Gastrocnemius medialis (tissue), 4 donors: Measurements from ENCODE around the gene SKAP2. TPM values are rescaled to one million over a fixed set of nuclear protein-coding genes. Genes with fewer than 3 reads are reported as not detected.

Experiments
- ATAC-seq, 2 donors: fragments of 150-250 bp; one replicate each; pipeline ENCODE4 v1.9.1; 2016
- DNase-seq, 2 donors: peaks; one replicate each; pipeline ENCODE4 v3.0.0-alpha.2; 2019
- H3K27ac ChIP-seq, 4 donors: fragments of 200-600 bp; sonication (generic); 1 replicate in 1 of 4; 2 replicates in 3 of 4; pipeline ENCODE4 v1.5.1; 2016 to 2018; ENCODE audit warnings: mild to moderate bottlenecking in 2 of 4, moderate library complexity in 1 of 4
- H3K27me3 ChIP-seq, 3 donors: fragments of 200-600 bp; sonication (generic) in 2 of 3; 1 replicate in 1 of 3; 2 replicates in 2 of 3; pipeline versions ENCODE4 v1.5.1 to v1.6.0; 2016 to 2019; ENCODE audit warnings: mild to moderate bottlenecking in 1 of 3, moderate library complexity in 1 of 3
- H3K36me3 ChIP-seq, 2 donors: fragments of 200-600 bp; sonication (generic) in 1 of 2; one replicate each; pipeline ENCODE4 v1.5.1; 2017 to 2018
- H3K4me1 ChIP-seq, 2 donors: fragments of 200-600 bp; sonication (generic) in 1 of 2; one replicate each; pipeline ENCODE4 v1.5.1; 2016 to 2017; ENCODE audit warnings: mild to moderate bottlenecking in 2 of 2
- H3K4me3 ChIP-seq, 4 donors: fragments of 200-600 bp; sonication (generic) in 3 of 4; 1 replicate in 1 of 4; 2 replicates in 3 of 4; pipeline ENCODE4 v1.5.1; 2016 to 2019; ENCODE audit warnings: mild to moderate bottlenecking in 2 of 4
- H3K9me3 ChIP-seq, 3 donors: fragments of 200-600 bp; sonication (generic) in 2 of 3; 1 replicate in 1 of 3; 2 replicates in 2 of 3; pipeline ENCODE4 v1.5.1; 2016 to 2019
- POLR2A ChIP-seq, 2 donors: fragments of 450-650 bp; IDR thresholded peaks; one replicate each; pipeline ENCODE4 v1.6.1; 2017; ENCODE audit warnings: antibody characterized with exemption in 2 of 2, mild to moderate bottlenecking in 2 of 2, moderate library complexity in 2 of 2
- in situ Hi-C, 4 donors: fragments of 200-750 bp; cut with MboI; loops; one replicate each; pipeline versions ENCODE4 v1.15.0 to v1.8.0; 2017; ENCODE audit warnings: low sequenced_read_pairs in 4 of 4
- intact Hi-C: fragments of 100-400 bp; cut with DNase I; formaldehyde crosslinking; loops from one replicate; pipeline ENCODE4 v1.15.1; 2023; ENCODE audit warnings: low total_unique reads
- total RNA-seq, 4 donors: library from RNA; depleted of rRNA; stranded (reverse); fragments of >200 nt; gene quantifications; one replicate each; pipeline versions ENCODE4 v1.1.0 to v1.2.3, GENCODE V29; 2016
- TF ChIP-seq, protein P1 (sequence below), 5 experiments: fragments of 450-650 bp in 3 of 5; fragments of 200-600 bp in 2 of 5; sonication (generic) in 2 of 5; IDR thresholded peaks in 4 of 5; conservative IDR thresholded peaks in 1 of 5; 1 replicate in 4 of 5; 2 replicates in 1 of 5; pipeline ENCODE4 v1.5.1; 2016 to 2019; ENCODE audit warnings: antibody characterized with exemption in 5 of 5, mild to moderate bottlenecking in 3 of 5, moderate library complexity in 3 of 5

SKAP2 gene, protein sequence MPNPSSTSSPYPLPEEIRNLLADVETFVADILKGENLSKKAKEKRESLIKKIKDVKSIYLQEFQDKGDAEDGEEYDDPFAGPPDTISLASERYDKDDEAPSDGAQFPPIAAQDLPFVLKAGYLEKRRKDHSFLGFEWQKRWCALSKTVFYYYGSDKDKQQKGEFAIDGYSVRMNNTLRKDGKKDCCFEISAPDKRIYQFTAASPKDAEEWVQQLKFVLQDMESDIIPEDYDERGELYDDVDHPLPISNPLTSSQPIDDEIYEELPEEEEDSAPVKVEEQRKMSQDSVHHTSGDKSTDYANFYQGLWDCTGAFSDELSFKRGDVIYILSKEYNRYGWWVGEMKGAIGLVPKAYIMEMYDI
- 10 to 100 TPM in 3 of 4 donors, 1 to 10 TPM in 1; 6.1 to 23.5 (median 17.1) TPM for total RNA-seq

DNA sequence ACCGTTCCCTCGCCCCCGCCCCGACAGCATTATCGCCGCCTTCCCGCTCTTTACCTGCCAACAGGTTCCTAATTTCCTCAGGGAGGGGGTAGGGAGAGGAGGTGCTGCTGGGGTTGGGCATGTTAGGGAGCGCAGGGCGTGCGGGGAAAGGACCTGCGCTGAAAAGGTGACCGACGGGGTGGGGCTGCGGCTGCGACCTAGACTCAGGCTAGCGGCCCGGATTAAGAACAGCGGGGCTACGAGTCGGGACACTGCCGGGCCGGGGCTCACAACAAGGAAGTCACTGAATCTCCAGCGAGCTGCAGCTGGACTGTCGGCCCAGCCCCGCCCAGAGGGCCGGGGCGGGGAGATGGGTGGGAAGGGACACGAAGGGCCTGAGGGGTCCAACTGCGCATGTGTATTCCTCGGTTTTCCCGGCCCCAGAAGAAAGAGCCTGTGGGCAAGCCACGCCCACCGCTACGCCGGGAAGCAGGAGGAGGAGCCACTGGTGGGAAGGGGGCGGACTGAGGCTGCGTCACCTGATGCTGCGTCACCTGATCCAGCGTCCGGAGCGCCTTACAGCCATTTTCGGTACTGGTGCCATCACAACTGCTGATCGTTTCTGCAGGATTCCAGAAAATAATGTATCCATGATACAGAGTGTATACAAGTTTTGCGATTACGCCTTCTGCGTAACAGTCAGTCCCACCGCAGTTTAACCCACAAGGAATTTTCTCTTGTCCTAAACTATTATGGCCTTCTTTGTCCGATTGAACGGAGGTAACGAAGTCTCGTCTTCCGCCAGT lies at the start of gene SKAP2:
TSS of gene SKAP2 (minus strand) at position 282 of the 785 bp plus-strand sequence. CDS start at position 121, 161 bp downstream.
- no peaks in the 10 kb centered on the region for H3K9me3 ChIP-seq
- peak within 1 kb of the TSS; percentile 79 to 89 (median 87) for H3K27ac ChIP-seq
- ATAC-seq, result peak; percentile 97 to 98
- peak within 1 kb of the TSS; percentile 67 to 83 (median 72) for H3K4me3 ChIP-seq
- intact Hi-C loops, result loop anchor here (1.0 to 10.0 kb wide), 5 partner anchors 232 to 1002 kb away; partner anchors contain the start of genes CBX3, HNRNPA2B1 and HOXA4
- H3K4me1 ChIP-seq, result no peaks in the 10 kb centered on the region
- in situ Hi-C loops, result loop anchor here in 3 of 4 donors (25.0 kb wide), 2 partner anchors 652 to 1002 kb away; partner anchors contain the start of genes CBX3 (in 1 of the 3) and HNRNPA2B1 (in 1 of the 3)
- TF ChIP-seq, protein P1, sequence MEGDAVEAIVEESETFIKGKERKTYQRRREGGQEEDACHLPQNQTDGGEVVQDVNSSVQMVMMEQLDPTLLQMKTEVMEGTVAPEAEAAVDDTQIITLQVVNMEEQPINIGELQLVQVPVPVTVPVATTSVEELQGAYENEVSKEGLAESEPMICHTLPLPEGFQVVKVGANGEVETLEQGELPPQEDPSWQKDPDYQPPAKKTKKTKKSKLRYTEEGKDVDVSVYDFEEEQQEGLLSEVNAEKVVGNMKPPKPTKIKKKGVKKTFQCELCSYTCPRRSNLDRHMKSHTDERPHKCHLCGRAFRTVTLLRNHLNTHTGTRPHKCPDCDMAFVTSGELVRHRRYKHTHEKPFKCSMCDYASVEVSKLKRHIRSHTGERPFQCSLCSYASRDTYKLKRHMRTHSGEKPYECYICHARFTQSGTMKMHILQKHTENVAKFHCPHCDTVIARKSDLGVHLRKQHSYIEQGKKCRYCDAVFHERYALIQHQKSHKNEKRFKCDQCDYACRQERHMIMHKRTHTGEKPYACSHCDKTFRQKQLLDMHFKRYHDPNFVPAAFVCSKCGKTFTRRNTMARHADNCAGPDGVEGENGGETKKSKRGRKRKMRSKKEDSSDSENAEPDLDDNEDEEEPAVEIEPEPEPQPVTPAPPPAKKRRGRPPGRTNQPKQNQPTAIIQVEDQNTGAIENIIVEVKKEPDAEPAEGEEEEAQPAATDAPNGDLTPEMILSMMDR (IDR thresholded peaks at IDR 0.05 in 4 of 5, conservative IDR thresholded peaks at IDR 0.05 in 1 of 5), result no peak
- TF ChIP-seq POLR2A (IDR thresholded peaks at IDR 0.05), result peak; percentile 75 to 85
- peak; percentile 94 to 96 for DNase-seq
- H3K36me3 ChIP-seq, result no peaks in the 10 kb centered on the region
- H3K27me3 ChIP-seq, result peaks cover 28 to 42% (median 33%) of the 10 kb centered on the region in 3 donors

DNA sequence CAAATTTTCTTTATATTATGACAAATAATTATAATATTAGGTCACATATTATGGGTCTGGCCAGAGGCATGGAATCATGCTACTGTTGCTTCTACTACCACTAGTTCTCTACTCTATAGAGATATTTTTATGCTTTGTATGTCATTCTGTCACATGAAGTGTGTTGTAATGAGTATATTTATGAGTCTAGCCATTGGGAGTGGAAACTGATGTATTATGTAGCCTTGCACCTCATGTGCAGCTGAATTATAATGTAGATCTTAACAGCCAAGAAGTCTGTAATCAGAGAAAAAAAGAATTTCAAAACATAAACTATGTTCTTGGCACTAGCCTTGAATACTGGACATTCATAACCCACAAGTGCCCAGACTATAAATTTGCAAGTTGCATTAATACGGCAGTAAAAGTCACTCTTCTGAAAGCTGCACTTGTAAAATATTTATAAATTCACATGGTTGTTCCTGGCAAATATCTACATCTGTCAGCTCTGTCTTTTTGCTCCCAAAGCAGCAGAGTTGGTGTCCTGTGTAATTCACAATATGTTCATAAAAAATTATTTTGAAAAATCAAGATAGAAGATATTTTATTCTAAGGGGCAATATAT lies 48.6 kb upstream of the SKAP2 start:
- no peak for DNase-seq
- H3K27ac ChIP-seq, result peak overlapping the region in 1 of 4 donors; percentile 66
- in situ Hi-C loops (no loop called here), intact Hi-C loops (no loop called here)
- no peaks in the 10 kb centered on the region for H3K9me3 ChIP-seq
- peak; percentile 65 to 89 for ATAC-seq
- H3K4me1 ChIP-seq, result peaks cover 0 to 6% of the 10 kb centered on the region in 2 donors
- no peak for TF ChIP-seq POLR2A (IDR thresholded peaks at IDR 0.05)
- TF ChIP-seq, protein P1 (IDR thresholded peaks at IDR 0.05 in 4 of 5, conservative IDR thresholded peaks at IDR 0.05 in 1 of 5), result no peak
- H3K4me3 ChIP-seq, result no peak overlapping the region
- H3K27me3 ChIP-seq, result no peaks in the 10 kb centered on the region
- H3K36me3 ChIP-seq, result no peaks in the 10 kb centered on the region

DNA sequence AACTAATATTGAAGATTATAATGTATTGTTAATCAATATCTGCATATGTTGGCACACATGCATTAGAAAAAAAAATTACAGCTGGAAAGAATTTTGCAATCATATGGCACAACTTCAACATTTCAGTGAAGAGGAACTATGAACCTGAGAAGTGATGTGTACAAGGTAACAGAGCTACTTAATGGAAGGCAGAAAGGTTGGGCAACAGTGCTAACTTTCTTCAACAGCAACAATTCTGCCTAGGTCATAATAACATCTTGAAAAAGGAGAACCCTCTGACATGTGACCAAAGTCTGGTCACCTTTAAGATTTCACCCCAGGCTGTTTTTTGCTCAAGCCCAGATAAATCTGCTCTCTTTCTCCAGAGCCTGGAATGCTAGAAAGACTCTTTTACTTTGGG lies 47.9 kb upstream of the SKAP2 start:
- H3K27ac ChIP-seq, result peak overlapping the region in 1 of 4 donors; percentile 66
- in situ Hi-C loops (no loop called here), intact Hi-C loops (no loop called here)
- DNase-seq (no peak), ATAC-seq (peak in 1 of 2 donors; percentile 33)
- H3K9me3 ChIP-seq, result no peaks in the 10 kb centered on the region
- no peaks in the 10 kb centered on the region for H3K27me3 ChIP-seq
- H3K4me3 ChIP-seq, result no peak overlapping the region
- TF ChIP-seq, protein P1 (IDR thresholded peaks at IDR 0.05 in 4 of 5, conservative IDR thresholded peaks at IDR 0.05 in 1 of 5), result no peak
- no peak for TF ChIP-seq POLR2A (IDR thresholded peaks at IDR 0.05)
- no peaks in the 10 kb centered on the region for H3K36me3 ChIP-seq
- H3K4me1 ChIP-seq, result peaks cover 0 to 6% of the 10 kb centered on the region in 2 donors

DNA sequence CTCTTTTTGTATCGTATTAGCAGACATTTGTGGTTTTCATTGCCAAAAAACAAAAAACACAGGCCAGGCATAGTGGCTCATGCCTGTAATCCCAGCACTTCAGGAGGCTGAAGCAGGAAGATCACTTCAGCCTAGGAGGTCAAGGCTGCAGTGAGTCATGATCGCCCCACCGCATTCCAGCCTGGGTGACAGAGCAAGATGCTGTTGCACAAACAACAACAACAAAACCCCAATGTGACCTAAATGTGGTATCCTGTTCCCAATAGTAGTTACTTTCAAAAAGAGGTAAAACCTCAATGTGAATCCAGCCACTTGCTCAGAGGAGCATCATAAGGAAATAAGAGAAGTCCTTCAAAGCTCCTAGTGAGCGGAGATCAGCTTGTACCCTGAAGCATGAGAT lies 45.8 kb upstream of the SKAP2 start:
- TF ChIP-seq, protein P1 (IDR thresholded peaks at IDR 0.05 in 4 of 5, conservative IDR thresholded peaks at IDR 0.05 in 1 of 5), result no peak
- no peak for TF ChIP-seq POLR2A (IDR thresholded peaks at IDR 0.05)
- H3K36me3 ChIP-seq, result no peaks in the 10 kb centered on the region
- in situ Hi-C loops (no loop called here), intact Hi-C loops (no loop called here)
- ATAC-seq, result no peak
- H3K4me3 ChIP-seq, result no peak overlapping the region
- peaks cover 0 to 6% of the 10 kb centered on the region in 2 donors for H3K4me1 ChIP-seq
- no peak overlapping the region for H3K27ac ChIP-seq
- no peak for DNase-seq
- no peaks in the 10 kb centered on the region for H3K27me3 ChIP-seq
- no peaks in the 10 kb centered on the region for H3K9me3 ChIP-seq
